Memory B cell (primary cell): ENCODE results near the gene AACS.
"Not testable (repeated sequence)": the region's sequence is repeated elsewhere in the genome, so short reads cannot be mapped to it uniquely, and the experiment has no call there.

Experiments
- ATAC-seq: fragments of 150-1000 bp; cut with Tn5 transposase; 2 replicates; pipeline ENCODE4 v1.10.0; 2021; ENCODE audit warnings: low read depth, mild to moderate bottlenecking, moderate library complexity
- DNase-seq, 2 donors: peaks; one replicate each; pipeline ENCODE4 v3.0.0; 2022; ENCODE audit warnings: low spot score in 2 of 2
- H3K27ac Mint-ChIP-seq: one replicate; pipeline ENCODE4 v1.8.0; 2022; ENCODE audit warnings: mild to moderate bottlenecking, moderate library complexity, mixed read lengths
- H3K27me3 Mint-ChIP-seq: one replicate; pipeline ENCODE4 v1.8.0; 2022; ENCODE audit warnings: mixed read lengths
- H3K36me3 Mint-ChIP-seq: one replicate; pipeline ENCODE4 v1.8.0; 2022; ENCODE audit warnings: mild to moderate bottlenecking, mixed read lengths
- H3K4me1 Mint-ChIP-seq: one replicate; pipeline ENCODE4 v1.8.0; 2022; ENCODE audit warnings: mixed read lengths
- H3K4me3 Mint-ChIP-seq: one replicate; pipeline ENCODE4 v1.8.0; 2022; ENCODE audit warnings: mild to moderate bottlenecking, moderate library complexity, mixed read lengths
- H3K9me3 Mint-ChIP-seq: one replicate; pipeline ENCODE4 v1.8.0; 2022; ENCODE audit warnings: mixed read lengths

AACS gene

GRCh38 chr12:125132698-125133400 is 67.6 kb downstream of the AACS start:
- no peak overlapping the region for H3K4me3 Mint-ChIP-seq
- no peaks in the 10 kb centered on the region for H3K9me3 Mint-ChIP-seq
- no peaks in the 10 kb centered on the region for H3K27me3 Mint-ChIP-seq
- peaks cover 22% of the 10 kb centered on the region for H3K36me3 Mint-ChIP-seq
- ATAC-seq (no peak), DNase-seq (no peak)
- H3K4me1 Mint-ChIP-seq = no peaks in the 10 kb centered on the region
- no peak overlapping the region for H3K27ac Mint-ChIP-seq

DNA sequence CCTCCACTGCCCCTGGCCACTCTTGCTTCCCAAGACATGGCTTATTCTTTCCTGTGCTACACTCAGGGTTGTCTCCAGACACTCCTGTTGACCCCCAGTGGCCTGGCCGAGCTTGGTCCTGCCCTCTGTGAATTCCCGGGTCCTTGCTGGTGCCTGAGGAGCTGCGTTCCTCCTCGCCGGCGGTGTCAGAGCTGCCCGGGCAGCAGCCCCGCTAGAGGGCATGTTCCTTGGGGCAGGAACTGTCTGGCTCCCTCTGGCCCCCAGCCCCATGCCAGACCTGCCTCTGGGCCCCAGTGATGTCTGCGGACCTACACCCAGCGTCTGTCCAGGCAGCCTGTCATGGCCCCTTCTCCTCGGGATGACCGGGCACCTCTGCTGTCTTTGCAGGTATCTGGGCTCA is 68.4 kb downstream of the AACS start:
- peaks cover 23% of the 10 kb centered on the region for H3K36me3 Mint-ChIP-seq
- DNase-seq (no peak), ATAC-seq (no peak)
- no peaks in the 10 kb centered on the region for H3K27me3 Mint-ChIP-seq
- no peak overlapping the region for H3K4me3 Mint-ChIP-seq
- no peaks in the 10 kb centered on the region for H3K4me1 Mint-ChIP-seq
- H3K9me3 Mint-ChIP-seq = no peaks in the 10 kb centered on the region
- H3K27ac Mint-ChIP-seq = no peak overlapping the region

GRCh38 chr12:125134576-125134975 is 69.3 kb downstream of the AACS start:
- DNase-seq (no peak), ATAC-seq (no peak)
- H3K4me3 Mint-ChIP-seq = no peak overlapping the region
- no peak overlapping the region for H3K27ac Mint-ChIP-seq
- no peaks in the 10 kb centered on the region for H3K4me1 Mint-ChIP-seq
- peaks cover 19% of the 10 kb centered on the region for H3K36me3 Mint-ChIP-seq
- no peaks in the 10 kb centered on the region for H3K27me3 Mint-ChIP-seq
- H3K9me3 Mint-ChIP-seq = no peaks in the 10 kb centered on the region

DNA sequence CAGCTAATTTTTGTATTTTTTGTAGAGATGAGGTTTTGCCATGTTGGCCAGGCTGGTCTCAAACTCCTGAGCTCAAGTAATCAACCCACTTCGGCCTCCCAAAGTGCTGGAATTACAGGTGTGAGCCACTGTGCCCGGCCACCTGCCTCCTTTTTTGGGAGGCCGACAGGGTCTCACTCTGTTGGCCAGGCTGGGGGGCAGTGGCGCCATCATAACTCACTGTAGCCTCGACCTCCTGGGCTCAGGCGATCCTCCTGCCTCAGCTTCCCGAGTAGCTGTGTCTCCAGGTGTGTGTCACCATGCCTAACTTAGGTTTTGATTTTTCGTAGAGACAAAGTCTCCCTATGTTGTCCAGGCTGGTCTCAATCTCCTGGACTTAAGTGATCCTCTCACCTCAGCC is 70.7 kb downstream of the AACS start:
- no peak for DNase-seq
- Mint-ChIP-seq H3K27ac (no peak overlapping the region), H3K36me3 (peaks cover 13% of the 10 kb centered on the region), H3K4me1 (no peaks in the 10 kb centered on the region), H3K4me3 (no peak overlapping the region), H3K27me3 (no peaks in the 10 kb centered on the region), H3K9me3 (no peaks in the 10 kb centered on the region)
- ATAC-seq = no peak

- Mint-ChIP-seq H3K4me1 (no peaks in the 10 kb centered on the region), H3K36me3 (peaks cover 13% of the 10 kb centered on the region), H3K27me3 (no peaks in the 10 kb centered on the region), H3K4me3 (no peak overlapping the region), H3K27ac (no peak overlapping the region), H3K9me3 (no peaks in the 10 kb centered on the region)
- ATAC-seq (no peak), DNase-seq (no peak)
These were observed 71.5 kb downstream of the AACS start for GRCh38 chr12:125136702-125137101.

GRCh38 chr12:125137766-125138344 is 72.6 kb downstream of the AACS start:
- Mint-ChIP-seq H3K4me1 (no peaks in the 10 kb centered on the region), H3K4me3 (no peak overlapping the region), H3K27ac (peak overlapping the region; percentile 43), H3K9me3 (no peaks in the 10 kb centered on the region), H3K27me3 (no peaks in the 10 kb centered on the region), H3K36me3 (peaks cover 13% of the 10 kb centered on the region)
- DNase-seq (no peak), ATAC-seq (no peak)

DNA sequence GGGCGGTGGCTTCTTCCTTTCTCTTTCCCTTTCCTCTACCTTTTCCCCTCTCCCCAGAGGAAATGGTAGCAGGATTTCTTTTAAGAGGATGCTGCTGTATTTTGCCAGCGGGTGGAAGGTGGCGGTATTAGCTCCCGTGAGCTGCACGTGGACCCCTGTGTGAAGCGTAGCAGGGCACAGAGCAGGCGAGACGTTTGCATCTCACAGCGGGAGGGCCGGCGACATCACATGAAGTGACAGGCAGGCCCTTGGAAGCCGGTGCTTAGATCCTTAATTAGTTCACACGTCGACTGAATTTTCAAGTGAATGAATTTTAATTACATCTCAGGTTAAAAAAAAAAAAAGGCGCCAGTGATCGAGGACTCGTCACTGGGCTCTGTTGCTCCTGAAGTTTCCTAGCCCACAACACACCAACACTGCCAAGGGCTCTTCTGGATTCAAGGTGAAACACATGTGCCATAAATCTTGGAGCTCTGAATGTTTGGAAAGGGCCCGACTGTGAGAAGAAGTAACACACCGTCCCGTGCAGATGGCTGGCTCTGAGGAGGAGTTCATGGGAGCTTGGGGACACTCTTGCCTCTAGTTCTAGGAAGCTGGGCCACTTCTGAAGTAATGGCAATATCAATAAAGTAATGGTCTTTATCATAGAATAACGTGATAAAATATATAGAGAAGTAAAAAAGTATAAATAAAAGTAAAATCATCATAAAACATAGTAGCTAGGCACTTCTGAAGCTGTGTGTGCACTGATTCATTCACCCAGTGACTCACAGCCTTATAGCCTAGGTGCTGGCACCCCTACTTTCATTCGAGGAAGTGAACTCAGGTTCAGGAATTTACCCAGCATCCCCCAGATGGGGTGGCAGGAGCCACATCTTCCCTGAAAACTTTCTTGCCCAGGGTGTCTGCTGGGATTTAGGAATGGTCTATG is 75.3 kb downstream of the AACS start:
- H3K36me3 Mint-ChIP-seq = peaks cover 11% of the 10 kb centered on the region
- H3K9me3 Mint-ChIP-seq = no peaks in the 10 kb centered on the region
- ATAC-seq (no peak), DNase-seq (no peak)
- H3K4me1 Mint-ChIP-seq = no peaks in the 10 kb centered on the region
- H3K27ac Mint-ChIP-seq = no peak overlapping the region
- no peak overlapping the region for H3K4me3 Mint-ChIP-seq
- no peaks in the 10 kb centered on the region for H3K27me3 Mint-ChIP-seq

DNA sequence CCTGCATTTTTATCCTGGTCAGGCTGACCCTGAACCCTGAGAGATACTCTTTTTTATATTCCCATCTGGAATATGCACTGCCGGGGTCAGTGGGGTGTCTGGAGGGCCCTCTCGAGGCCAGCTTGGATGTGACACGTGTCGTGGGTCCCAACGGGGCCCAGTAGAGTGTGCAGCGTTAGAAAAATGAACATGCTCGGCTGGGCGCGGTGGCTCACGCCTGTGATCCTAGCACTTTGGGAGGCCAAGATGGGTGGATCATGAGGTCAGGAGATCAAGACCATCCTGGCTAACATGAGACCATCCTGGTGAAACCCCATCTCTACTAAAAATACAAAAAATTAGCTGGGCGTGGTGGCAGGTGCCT is 76.0 kb downstream of the AACS start:
- DNase-seq, H3K9me3 Mint-ChIP-seq, H3K27ac Mint-ChIP-seq, H3K4me1 Mint-ChIP-seq, ATAC-seq, H3K4me3 Mint-ChIP-seq, H3K27me3 Mint-ChIP-seq: not testable (repeated sequence)
- H3K36me3 Mint-ChIP-seq = peaks cover 11% of the 10 kb centered on the region

DNA sequence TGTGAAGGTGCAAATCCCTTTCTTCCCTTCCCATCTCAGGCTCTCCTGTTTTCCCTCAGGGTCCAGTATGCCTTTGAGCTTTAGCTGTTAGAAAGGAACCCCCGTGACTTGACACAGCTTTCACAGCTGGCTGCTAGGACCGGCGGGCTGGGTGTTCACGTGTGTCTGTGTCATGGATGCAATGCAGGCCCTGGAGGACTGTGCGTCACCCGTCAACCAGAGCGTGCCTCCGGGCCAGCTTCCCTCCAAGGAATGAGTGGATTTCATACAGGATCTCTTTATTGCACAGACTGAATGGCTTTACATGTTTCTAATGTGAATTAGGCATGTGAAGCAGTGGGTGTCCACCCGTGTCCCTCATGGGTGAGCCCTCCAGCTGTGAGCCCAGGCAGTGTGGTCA is 77.4 kb downstream of the AACS start:
- no peaks in the 10 kb centered on the region for H3K9me3 Mint-ChIP-seq
- DNase-seq (no peak), ATAC-seq (no peak)
- H3K27ac Mint-ChIP-seq = no peak overlapping the region
- peaks cover 8% of the 10 kb centered on the region for H3K4me1 Mint-ChIP-seq
- no peak overlapping the region for H3K4me3 Mint-ChIP-seq
- no peaks in the 10 kb centered on the region for H3K27me3 Mint-ChIP-seq
- H3K36me3 Mint-ChIP-seq = peaks cover 5% of the 10 kb centered on the region

GRCh38 chr12:125143491-125143890 is 78.3 kb downstream of the AACS start:
- Mint-ChIP-seq H3K4me1 (peaks cover 13% of the 10 kb centered on the region), H3K27me3 (no peaks in the 10 kb centered on the region), H3K4me3 (no peak overlapping the region), H3K9me3 (no peaks in the 10 kb centered on the region), H3K27ac (no peak overlapping the region), H3K36me3 (peaks cover 1% of the 10 kb centered on the region)
- ATAC-seq (no peak), DNase-seq (no peak)

DNA sequence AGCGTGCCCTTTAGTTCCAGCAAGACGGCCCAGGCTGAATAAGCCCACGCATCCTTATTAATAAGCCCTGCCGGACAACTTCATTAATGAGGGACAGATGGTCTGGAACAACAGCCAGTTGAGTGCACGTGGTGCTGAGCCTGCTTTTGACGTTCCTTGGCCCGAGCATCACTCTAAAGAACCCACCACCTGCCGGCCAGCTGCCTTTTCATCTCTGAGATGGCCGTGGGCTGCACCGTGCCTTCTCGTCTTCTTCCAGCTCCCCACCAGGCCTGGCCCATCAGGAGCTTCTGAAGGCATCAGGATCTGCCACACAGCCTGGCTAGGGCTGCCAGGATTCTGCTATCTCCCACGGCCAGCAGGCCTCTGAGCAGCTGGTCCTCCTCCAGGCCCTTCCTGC is 80.0 kb downstream of the AACS start:
- H3K36me3 Mint-ChIP-seq = peaks cover 3% of the 10 kb centered on the region
- ATAC-seq (no peak), DNase-seq (no peak)
- H3K27ac Mint-ChIP-seq = no peak overlapping the region
- H3K4me3 Mint-ChIP-seq = no peak overlapping the region
- H3K27me3 Mint-ChIP-seq = no peaks in the 10 kb centered on the region
- H3K9me3 Mint-ChIP-seq = no peaks in the 10 kb centered on the region
- H3K4me1 Mint-ChIP-seq = peaks cover 20% of the 10 kb centered on the region

GRCh38 chr12:125148316-125148715 is 83.1 kb downstream of the AACS start:
- Mint-ChIP-seq H3K36me3 (peaks cover 3% of the 10 kb centered on the region), H3K27ac (peak overlapping the region; percentile 38), H3K9me3 (no peaks in the 10 kb centered on the region), H3K4me1 (peaks cover 24% of the 10 kb centered on the region), H3K4me3 (no peak overlapping the region), H3K27me3 (no peaks in the 10 kb centered on the region)
- ATAC-seq (no peak), DNase-seq (no peak)

GRCh38 chr12:125149160-125150108 is 84.2 kb downstream of the AACS start:
- Mint-ChIP-seq H3K4me1 (peaks cover 24% of the 10 kb centered on the region), H3K27ac (peak overlapping the region; percentile 19), H3K9me3 (no peaks in the 10 kb centered on the region), H3K36me3 (peaks cover 3% of the 10 kb centered on the region), H3K27me3 (no peaks in the 10 kb centered on the region), H3K4me3 (peak overlapping the region; percentile 65)
- ATAC-seq = peak; percentile 95
- DNase-seq = peak; percentile 26 to 30
